HepG2 (cell line): ENCODE results near the gene CHRNB2. TPM values are rescaled to one million over a fixed set of nuclear protein-coding genes. Genes with fewer than 3 reads are reported as not detected.

Experiments used
- ATM ChIP-seq: fragments of 450-650 bp; IDR thresholded peaks from 2 replicates; pipeline ENCODE4 v1.7.1; 2017; ENCODE audit warnings: mild to moderate bottlenecking, borderline replicate concordance
- EHMT2 ChIP-seq: fragments of 200-600 bp; sonication (generic); IDR thresholded peaks from 2 replicates; pipeline ENCODE4 v1.7.0; 2017; ENCODE audit warnings: antibody characterized with exemption, low read depth, low read length, borderline replicate concordance
- EP300 ChIP-seq, 3 experiments: sonication (generic) in 1 of 3; formaldehyde crosslinking in 1 of 3; IDR thresholded peaks; 2 replicates each; pipeline versions ENCODE4 v1.5.1 to v1.6.1; 2011 to 2020; ENCODE audit warnings: low read depth in 2 of 3, low read length in 2 of 3, borderline replicate concordance in 1 of 3, improper control_type of control experiment in 1 of 3, mild to moderate bottlenecking in 1 of 3, missing genetic modification reagents in 1 of 3, moderate library complexity in 1 of 3
- HMG20B ChIP-seq: conservative IDR thresholded peaks from 2 replicates; pipeline ENCODE4 v1.6.1; 2016; ENCODE audit warnings: missing genetic modification reagents, missing compliant biosample characterization
- IKZF1 ChIP-seq: fragments of 450-650 bp; IDR thresholded peaks from 2 replicates; pipeline ENCODE4 v1.7.1; 2016
- MBD4 ChIP-seq: IDR thresholded peaks from 2 replicates; pipeline ENCODE4 v1.6.1; 2012; ENCODE audit warnings: low read length, inconsistent platforms, borderline replicate concordance
- MBNL3 ChIP-seq: fragments of 250-450 bp; sonication (Bioruptor Pico); conservative IDR thresholded peaks from 2 replicates; pipeline ENCODE4 v1.8.0; 2022; ENCODE audit warnings: mild to moderate bottlenecking, inconsistent platforms
- MIXL1 ChIP-seq: IDR thresholded peaks from 2 replicates; pipeline ENCODE4 v1.6.1; 2016
- ONECUT2 ChIP-seq: sonication (generic); formaldehyde crosslinking; IDR thresholded peaks from 2 replicates; pipeline ENCODE4 v1.4.0; 2020; ENCODE audit warnings: missing genetic modification reagents
- PPARG ChIP-seq: conservative IDR thresholded peaks from 2 replicates; pipeline ENCODE4 v1.6.1; 2016; ENCODE audit warnings: missing biosample characterization, missing genetic modification reagents
- THAP11 ChIP-seq: IDR thresholded peaks from 2 replicates; pipeline ENCODE4 v1.6.1; 2016; ENCODE audit warnings: missing biosample characterization, missing genetic modification reagents
- ZFP36 ChIP-seq: fragments of 150-350 bp; IDR thresholded peaks from 2 replicates; pipeline ENCODE4 v1.6.1; 2018; ENCODE audit warnings: borderline replicate concordance, low read length, low read depth; ENCODE audit not compliant: partially characterized antibody
- ZKSCAN5 ChIP-seq: sonication (generic); formaldehyde crosslinking; IDR thresholded peaks from 2 replicates; pipeline ENCODE4 v1.5.1; 2020; ENCODE audit warnings: mild to moderate bottlenecking, missing genetic modification reagents
- ZNF263 ChIP-seq: sonication (generic); formaldehyde crosslinking; IDR thresholded peaks from 2 replicates; pipeline ENCODE4 v1.4.0; 2020; ENCODE audit warnings: missing genetic modification reagents
- ZNF562 ChIP-seq: sonication (generic); formaldehyde crosslinking; IDR thresholded peaks from 2 replicates; pipeline ENCODE4 v1.8.0; 2022; ENCODE audit warnings: missing genetic modification reagents, borderline replicate concordance
- ZNF567 ChIP-seq: sonication (generic); formaldehyde crosslinking; IDR thresholded peaks from 2 replicates; pipeline ENCODE4 v1.8.1; 2023; ENCODE audit warnings: mild to moderate bottlenecking, missing genetic modification reagents, borderline replicate concordance
- ZNF629 ChIP-seq: sonication (generic); formaldehyde crosslinking; conservative IDR thresholded peaks from 2 replicates; pipeline ENCODE4 v1.5.0; 2020; ENCODE audit warnings: missing genetic modification reagents
- ZNF766 ChIP-seq: sonication (generic); formaldehyde crosslinking; IDR thresholded peaks from 2 replicates; pipeline ENCODE4 v1.5.0; 2020; ENCODE audit warnings: missing genetic modification reagents, borderline replicate concordance
- ZNF773 ChIP-seq: sonication (generic); formaldehyde crosslinking; IDR thresholded peaks from 2 replicates; pipeline ENCODE4 v1.4.0; 2020; ENCODE audit warnings: missing genetic modification reagents, borderline replicate concordance
- ZNF776 ChIP-seq: sonication (generic); formaldehyde crosslinking; IDR thresholded peaks from 2 replicates; pipeline ENCODE4 v1.4.0; 2020; ENCODE audit warnings: mild to moderate bottlenecking, missing genetic modification reagents
- ZNF816 ChIP-seq: sonication (generic); formaldehyde crosslinking; IDR thresholded peaks from 2 replicates; pipeline ENCODE4 v1.8.0; 2022; ENCODE audit warnings: missing genetic modification reagents, mild to moderate bottlenecking, borderline replicate concordance
- ZNF841 ChIP-seq: sonication (generic); formaldehyde crosslinking; IDR thresholded peaks from 2 replicates; pipeline ENCODE4 v1.8.1; 2023; ENCODE audit warnings: missing genetic modification reagents, borderline replicate concordance
- polyA plus RNA-seq, 8 experiments: library from polyadenylated mRNA; depleted of rRNA in 3 of 8; stranded (reverse) in 7 of 8; unstranded in 1 of 8; fragments of >200 nt; fragmentation: Illumina TruSeq in 4 of 8; extraction: Trizol in 4 of 8; gene quantifications; 2 replicates each; pipeline versions ENCODE4 v1.2.1 to v1.2.3, GENCODE V29; 2011 to 2016; ENCODE audit warnings: low read depth in 4 of 8, missing spikeins in 1 of 8, mixed read lengths in 1 of 8; ENCODE audit not compliant: insufficient read depth in 1 of 8
- total RNA-seq, 5 experiments: library from RNA; depleted of rRNA; stranded (reverse); fragments of >200 nt; fragmentation: Illumina TruSeq; extraction: Trizol; gene quantifications; 2 replicates each; pipeline ENCODE4 v1.2.3, GENCODE V29; 2016; ENCODE audit warnings: low read depth in 1 of 5
- TF ChIP-seq, protein P1 (sequence below): sonication (generic); formaldehyde crosslinking; IDR thresholded peaks from 2 replicates; pipeline ENCODE4; 2020; ENCODE audit warnings: missing genetic modification reagents, mild to moderate bottlenecking, borderline replicate concordance
- TF ChIP-seq, protein P2 (sequence below): IDR thresholded peaks from 2 replicates; pipeline ENCODE4 v1.6.1; 2016; ENCODE audit warnings: missing compliant biosample characterization, missing genetic modification reagents, borderline replicate concordance
- TF ChIP-seq, protein P3 (sequence below): sonication (generic); formaldehyde crosslinking; IDR thresholded peaks from 2 replicates; pipeline ENCODE4 v1.8.1; 2023; ENCODE audit warnings: mild to moderate bottlenecking, missing genetic modification reagents, borderline replicate concordance
- TF ChIP-seq, protein P4 (sequence below): sonication (generic); formaldehyde crosslinking; IDR thresholded peaks from 2 replicates; pipeline ENCODE4 v1.4.0; 2020; ENCODE audit warnings: mild to moderate bottlenecking, low read depth, missing genetic modification reagents

The CHRNB2 gene
- total and polyA plus RNA-seq, 2 of the 13 experiments (the other 11 are each of a cell fraction or from before 2014, with no cell fraction given) = 0.03 to 0.07 TPM

DNA sequence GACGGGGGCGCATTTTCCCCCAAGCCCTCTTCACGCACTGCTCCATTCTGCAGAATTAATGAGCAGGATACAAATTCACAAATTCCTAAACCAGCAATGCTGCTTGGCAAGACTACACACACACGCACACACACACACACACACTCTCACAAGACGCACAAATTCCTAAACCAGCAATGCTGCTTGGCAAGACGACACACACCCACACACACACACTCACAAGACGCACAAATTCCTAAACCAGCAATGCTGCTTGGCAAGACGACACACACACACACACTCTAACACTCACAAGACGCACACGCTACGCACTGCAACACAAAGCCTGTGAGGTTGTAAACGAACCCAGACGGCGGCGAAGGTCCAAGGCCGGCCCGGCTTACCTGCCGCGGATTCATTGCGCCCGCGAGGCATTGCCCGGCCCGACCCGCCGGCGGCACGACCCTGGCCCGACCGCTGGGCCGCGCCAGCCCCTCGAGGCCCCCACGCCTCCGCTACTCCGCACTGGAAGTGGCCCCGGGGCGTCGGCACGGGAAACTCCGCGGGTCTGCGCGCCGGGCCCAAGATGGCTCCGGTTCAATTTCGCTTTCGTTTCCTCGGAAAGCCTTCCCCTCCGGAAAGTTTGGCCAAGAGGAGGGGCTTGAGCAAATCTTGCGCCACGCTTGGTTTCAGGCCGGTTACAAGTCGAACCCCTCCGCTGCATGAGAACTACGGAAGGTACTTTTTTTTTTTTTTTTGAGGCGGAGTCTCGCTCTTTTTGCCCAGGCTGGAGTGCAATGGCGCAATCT is 40.2 kb downstream of the CHRNB2 start, which contains the start of gene ADAR (continued):
- no peak for TF ChIP-seq PPARG (CRISPR knock-in tag)
- TF ChIP-seq ZNF816 = no peak
- no peak for TF ChIP-seq ZFP36
- TF ChIP-seq ZNF263 (CRISPR knock-in tag) = no peak; the same call in 1 of the 2 replicates
- no peak for TF ChIP-seq ZNF841 (CRISPR knock-in tag)
- no peak for TF ChIP-seq ONECUT2 (CRISPR knock-in tag)
- TF ChIP-seq MIXL1 (CRISPR knock-in tag) = no peak
- 0 out of 2 replicates have a peak, but pooled peaks have one; percentile 10 for TF ChIP-seq HMG20B (CRISPR knock-in tag)
- TF ChIP-seq EP300 (IDR thresholded peaks at IDR 0.05; ENCODE audit: low read depth in 2 of 2, low read length in 2 of 2) = 0 out of 4 replicates have a peak, but pooled peaks of 1 of the 2 experiments have one; percentile 9
- TF ChIP-seq EP300 (CRISPR knock-in tag; IDR thresholded peaks at IDR 0.05; ENCODE audit: borderline replicate concordance) = no peak
- TF ChIP-seq ATM = no peak
- no peak for TF ChIP-seq ZNF773 (CRISPR knock-in tag)
- TF ChIP-seq MBNL3 = no peak
- TF ChIP-seq MBD4 = no peak
- TF ChIP-seq, protein P1, sequence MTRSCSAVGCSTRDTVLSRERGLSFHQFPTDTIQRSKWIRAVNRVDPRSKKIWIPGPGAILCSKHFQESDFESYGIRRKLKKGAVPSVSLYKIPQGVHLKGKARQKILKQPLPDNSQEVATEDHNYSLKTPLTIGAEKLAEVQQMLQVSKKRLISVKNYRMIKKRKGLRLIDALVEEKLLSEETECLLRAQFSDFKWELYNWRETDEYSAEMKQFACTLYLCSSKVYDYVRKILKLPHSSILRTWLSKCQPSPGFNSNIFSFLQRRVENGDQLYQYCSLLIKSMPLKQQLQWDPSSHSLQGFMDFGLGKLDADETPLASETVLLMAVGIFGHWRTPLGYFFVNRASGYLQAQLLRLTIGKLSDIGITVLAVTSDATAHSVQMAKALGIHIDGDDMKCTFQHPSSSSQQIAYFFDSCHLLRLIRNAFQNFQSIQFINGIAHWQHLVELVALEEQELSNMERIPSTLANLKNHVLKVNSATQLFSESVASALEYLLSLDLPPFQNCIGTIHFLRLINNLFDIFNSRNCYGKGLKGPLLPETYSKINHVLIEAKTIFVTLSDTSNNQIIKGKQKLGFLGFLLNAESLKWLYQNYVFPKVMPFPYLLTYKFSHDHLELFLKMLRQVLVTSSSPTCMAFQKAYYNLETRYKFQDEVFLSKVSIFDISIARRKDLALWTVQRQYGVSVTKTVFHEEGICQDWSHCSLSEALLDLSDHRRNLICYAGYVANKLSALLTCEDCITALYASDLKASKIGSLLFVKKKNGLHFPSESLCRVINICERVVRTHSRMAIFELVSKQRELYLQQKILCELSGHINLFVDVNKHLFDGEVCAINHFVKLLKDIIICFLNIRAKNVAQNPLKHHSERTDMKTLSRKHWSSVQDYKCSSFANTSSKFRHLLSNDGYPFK = no peak
- peak; percentile 50; the same call in 1 of the 2 replicates for TF ChIP-seq THAP11 (CRISPR knock-in tag)
- TF ChIP-seq, protein P2, sequence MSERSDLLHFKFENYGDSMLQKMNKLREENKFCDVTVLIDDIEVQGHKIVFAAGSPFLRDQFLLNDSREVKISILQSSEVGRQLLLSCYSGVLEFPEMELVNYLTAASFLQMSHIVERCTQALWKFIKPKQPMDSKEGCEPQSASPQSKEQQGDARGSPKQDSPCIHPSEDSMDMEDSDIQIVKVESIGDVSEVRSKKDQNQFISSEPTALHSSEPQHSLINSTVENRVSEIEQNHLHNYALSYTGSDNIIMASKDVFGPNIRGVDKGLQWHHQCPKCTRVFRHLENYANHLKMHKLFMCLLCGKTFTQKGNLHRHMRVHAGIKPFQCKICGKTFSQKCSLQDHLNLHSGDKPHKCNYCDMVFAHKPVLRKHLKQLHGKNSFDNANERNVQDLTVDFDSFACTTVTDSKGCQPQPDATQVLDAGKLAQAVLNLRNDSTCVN = no peak
- no peak for TF ChIP-seq ZNF567 (CRISPR knock-in tag)
- no peak for TF ChIP-seq EHMT2
- TF ChIP-seq ZNF562 = no peak
- TF ChIP-seq, protein P3, sequence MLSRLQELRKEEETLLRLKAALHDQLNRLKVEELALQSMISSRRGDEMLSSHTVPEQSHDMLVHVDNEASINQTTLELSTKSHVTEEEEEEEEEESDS (CRISPR knock-in tag) = no peak
- TF ChIP-seq ZNF629 (CRISPR knock-in tag) = 0 out of 2 replicates have a peak, but pooled peaks have one; percentile 11
- TF ChIP-seq ZNF776 = no peak
- no peak for TF ChIP-seq ZNF766
- TF ChIP-seq IKZF1 = no peak
- TF ChIP-seq ZKSCAN5 = no peak
- TF ChIP-seq, protein P4, sequence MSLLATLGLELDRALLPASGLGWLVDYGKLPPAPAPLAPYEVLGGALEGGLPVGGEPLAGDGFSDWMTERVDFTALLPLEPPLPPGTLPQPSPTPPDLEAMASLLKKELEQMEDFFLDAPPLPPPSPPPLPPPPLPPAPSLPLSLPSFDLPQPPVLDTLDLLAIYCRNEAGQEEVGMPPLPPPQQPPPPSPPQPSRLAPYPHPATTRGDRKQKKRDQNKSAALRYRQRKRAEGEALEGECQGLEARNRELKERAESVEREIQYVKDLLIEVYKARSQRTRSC (CRISPR knock-in tag) = no peak
